Muscle of back (tissue), 11 donors: ENCODE results near the gene PRADC1. TPM values are rescaled to one million over a fixed set of nuclear protein-coding genes. Genes with fewer than 3 reads are reported as not detected.

Experiments used
- DNase-seq, 3 donors: peaks; one replicate each; pipeline versions ENCODE4 v3.0.0 to v3.0.0-alpha.2; 2013
- polyA plus RNA-seq, 10 donors: library from polyadenylated mRNA; unstranded; fragments of 120-200 nt; gene quantifications; one replicate each; pipeline ENCODE4 v1.2.1, GENCODE V29; 2013; ENCODE audit not compliant: insufficient read length in 10 of 10

Gene PRADC1
- polyA plus RNA-seq, 10 donors, result 25.0 to 34.7 (median 28.8) TPM

- no peak for DNase-seq
Observed at GRCh38 chr2:73243884-73244570, 11.0 kb upstream of the PRADC1 start.

GRCh38 chr2:73239776-73240175, 6.7 kb upstream of the PRADC1 start:
- DNase-seq, result no peak

- no peak for DNase-seq
Observed at GRCh38 chr2:73238976-73239375, 5.9 kb upstream of the PRADC1 start.

GRCh38 chr2:73238149-73238548, 5.1 kb upstream of the PRADC1 start:
- DNase-seq, result no peak

GRCh38 chr2:73237168-73237567, 4.1 kb upstream of the PRADC1 start:
- DNase-seq, result no peak

- no peak for DNase-seq
Observed at GRCh38 chr2:73235315-73236028, 2.4 kb upstream of the PRADC1 start.

GRCh38 chr2:73233932-73234832, 1.1 kb upstream of the PRADC1 start, which contains the start of gene CCT7:
CCT7 (plus strand) TSS chr2:73234308; CDS start chr2:73234379, 71 bp downstream.
- DNase-seq, result peak; percentile 92 to 97 (median 93)

GRCh38 chr2:73232403-73233153, 461 bp downstream of the PRADC1 start:
- DNase-seq, result no peak

GRCh38 chr2:73228631-73229030, 4.4 kb downstream of the PRADC1 start:
- no peak for DNase-seq

- DNase-seq, result no peak
Observed at GRCh38 chr2:73227086-73227485, 6.0 kb downstream of the PRADC1 start.

GRCh38 chr2:73225513-73226360, 7.3 kb downstream of the PRADC1 start:
- DNase-seq, result no peak

GRCh38 chr2:73223821-73224220, 9.2 kb downstream of the PRADC1 start:
- DNase-seq, result no peak

- no peak for DNase-seq
Observed at GRCh38 chr2:73218298-73218697, 14.7 kb downstream of the PRADC1 start.

GRCh38 chr2:73217826-73218225, 15.2 kb downstream of the PRADC1 start:
- DNase-seq, result no peak

- no peak for DNase-seq
Observed at GRCh38 chr2:73217160-73217559, 15.9 kb downstream of the PRADC1 start.

GRCh38 chr2:73215254-73215653, 17.8 kb downstream of the PRADC1 start:
- DNase-seq, result no peak

- DNase-seq, result peak; percentile 68 to 92 (median 83)
Observed at GRCh38 chr2:73214120-73215035, 18.7 kb downstream of the PRADC1 start, which contains the start of gene SMYD5. SMYD5 (plus strand) TSS chr2:73214245; CDS start chr2:73214267, 22 bp downstream.

GRCh38 chr2:73212448-73213176, 20.4 kb downstream of the PRADC1 start:
- DNase-seq, result peak; percentile 44 to 71 (median 55)

- no peak for DNase-seq
Observed at GRCh38 chr2:73212098-73212447, 21.0 kb downstream of the PRADC1 start.
